GM19452 (cell line): ENCODE results near the gene C1QTNF1.

Experiments
- ATAC-seq: cut with Tn5 transposase; IDR thresholded peaks from one replicate; pipeline ENCODE4 v1.9.1; 2021; ENCODE audit not compliant: unreplicated experiment

Gene C1QTNF1

GRCh38 chr17:79039171-79039570 is 15.2 kb downstream of the C1QTNF1 start:
- no peak for ATAC-seq

- no peak for ATAC-seq
Measured at GRCh38 chr17:79039886-79040285, 15.9 kb downstream of the C1QTNF1 start.

- ATAC-seq: no peak
Measured at GRCh38 chr17:79041041-79041570, 17.1 kb downstream of the C1QTNF1 start.

- ATAC-seq: no peak
Measured at GRCh38 chr17:79041723-79042420, 17.9 kb downstream of the C1QTNF1 start.

GRCh38 chr17:79042421-79043190 is 18.6 kb downstream of the C1QTNF1 start:
- no peak for ATAC-seq

- no peak for ATAC-seq
Measured at GRCh38 chr17:79043191-79043930, 19.4 kb downstream of the C1QTNF1 start.

GRCh38 chr17:79043931-79044320 is 20.0 kb downstream of the C1QTNF1 start:
- ATAC-seq: no peak

- no peak for ATAC-seq
Measured at GRCh38 chr17:79044462-79044861, 20.5 kb downstream of the C1QTNF1 start.

- no peak for ATAC-seq
Measured at GRCh38 chr17:79045001-79045729, 21.2 kb downstream of the C1QTNF1 start.

GRCh38 chr17:79045842-79046196 is 21.9 kb downstream of the C1QTNF1 start:
- ATAC-seq: no peak

GRCh38 chr17:79046197-79046915 is 22.4 kb downstream of the C1QTNF1 start:
- no peak for ATAC-seq

- no peak for ATAC-seq
Measured at GRCh38 chr17:79046916-79047280, 22.9 kb downstream of the C1QTNF1 start.

- ATAC-seq: no peak
Measured at GRCh38 chr17:79047291-79047920, 23.4 kb downstream of the C1QTNF1 start.

GRCh38 chr17:79047923-79048825 is 24.2 kb downstream of the C1QTNF1 start:
- ATAC-seq: no peak

GRCh38 chr17:79048826-79049755 is 25.1 kb downstream of the C1QTNF1 start:
- ATAC-seq: no peak

GRCh38 chr17:79049821-79050220 is 25.9 kb downstream of the C1QTNF1 start:
- no peak for ATAC-seq

GRCh38 chr17:79050551-79050950 is 26.6 kb downstream of the C1QTNF1 start:
- ATAC-seq: no peak

GRCh38 chr17:79051306-79051705 is 27.3 kb downstream of the C1QTNF1 start:
- no peak for ATAC-seq
